ENCODE results near the gene CDH4.

- TF ChIP-seq CTCF (IDR thresholded peaks at IDR 0.05) (no peak), EZH2 (IDR thresholded peaks at IDR 0.05; ENCODE audit: borderline replicate concordance, insufficient read depth, low read depth, low read length, poor library complexity, severe bottlenecking) (no peak)
These were observed 576.8 kb downstream of the CDH4 start for GRCh38 chr20:61828891-61829290.

Measured in B cell (primary cell).